Right lobe of liver (tissue), 6 donors: ENCODE results near the gene ATF4. TPM values are rescaled to one million over a fixed set of nuclear protein-coding genes. Genes with fewer than 3 reads are reported as not detected.

Experiments
- ATAC-seq, 4 donors: fragments of 200-7000 bp; cut with Tn5 transposase; one replicate each; pipeline ENCODE4 v1.9.1; 2020; ENCODE audit warnings: mild to moderate bottlenecking in 4 of 4, moderate library complexity in 4 of 4
- DNase-seq, 3 donors: peaks; one replicate each; pipeline ENCODE4 v3.0.0-alpha.2; 2020
- H3K27ac ChIP-seq, 3 donors: fragments of 200-600 bp; one replicate each; pipeline ENCODE4 v1.8.0; 2022
- H3K27me3 ChIP-seq, 2 donors: fragments of 200-600 bp; one replicate each; pipeline ENCODE4 v1.8.0; 2022
- H3K36me3 ChIP-seq, 4 donors: fragments of 200-600 bp; sonication (generic) in 1 of 4; one replicate each; pipeline versions ENCODE4 v1.5.1 to v1.8.0; 2017 to 2022; ENCODE audit warnings: control low read depth in 1 of 4
- H3K4me1 ChIP-seq, 4 donors: fragments of 200-600 bp; sonication (generic) in 1 of 4; one replicate each; pipeline versions ENCODE4 v1.5.1 to v1.8.0; 2017 to 2022; ENCODE audit warnings: control low read depth in 1 of 4
- H3K4me3 ChIP-seq, 3 donors: fragments of 200-600 bp; one replicate each; pipeline ENCODE4 v1.8.0; 2022
- H3K9me3 ChIP-seq, 4 donors: fragments of 200-600 bp; sonication (generic) in 1 of 4; one replicate each; pipeline versions ENCODE4 v1.5.1 to v1.8.0; 2017 to 2022; ENCODE audit warnings: control low read depth in 1 of 4
- POLR2A ChIP-seq: fragments of 450-650 bp; IDR thresholded peaks from one replicate; pipeline ENCODE4 v1.6.1; 2017; ENCODE audit warnings: antibody characterized with exemption, mild to moderate bottlenecking
- WGBS: methylation state at CpG from one replicate; pipeline ENCODE4 v1.1.6; 2018; ENCODE audit warnings: low coverage, low lambda C conversion rate; ENCODE audit not compliant: insufficient coverage; ENCODE audit errors: missing lambda C conversion rate; 5-methylcytosine and 5-hydroxymethylcytosine counted together
- intact Hi-C, 2 donors: fragments of 100-400 bp; cut with DNase I; formaldehyde crosslinking; loops; one replicate each; pipeline versions ENCODE4 v1.11.2 to v1.14.1; 2022
- total RNA-seq, 6 experiments: library from RNA; depleted of rRNA in 2 of 6; stranded (reverse); fragments of >200 nt in 2 of 6; fragmentation: NEBNext Ultra II Directional in 3 of 6; extraction: Animal tissue kit (Norgen Biotek cat#: 25700) in 3 of 6; gene quantifications; one replicate each; pipeline versions ENCODE4 v1.1.0 to v1.2.4, GENCODE V29; 2016 to 2023
- TF ChIP-seq, protein P1 (sequence below), 4 donors: fragments of 200-600 bp in 3 of 4; fragments of 450-650 bp in 1 of 4; IDR thresholded peaks; one replicate each; pipeline versions ENCODE4 v1.5.1 to v1.8.0; 2016 to 2022; ENCODE audit warnings: antibody characterized with exemption in 4 of 4, mild to moderate bottlenecking in 2 of 4
- donor health status: DM: no; HTN: yes; CAD: no.
- donor health status: DM: no; HTN: no; CAD: no.
- donor health status: DM: no; HTN: no; CAD: no.
- donor health status: DM: no; HTN: yes; CAD: no.
- donor health status: DM: no; HTN: yes; CAD: no.

The ATF4 gene
- total RNA-seq, 6 experiments from 2014 or later = 114 to 187 (median 157) TPM

DNA sequence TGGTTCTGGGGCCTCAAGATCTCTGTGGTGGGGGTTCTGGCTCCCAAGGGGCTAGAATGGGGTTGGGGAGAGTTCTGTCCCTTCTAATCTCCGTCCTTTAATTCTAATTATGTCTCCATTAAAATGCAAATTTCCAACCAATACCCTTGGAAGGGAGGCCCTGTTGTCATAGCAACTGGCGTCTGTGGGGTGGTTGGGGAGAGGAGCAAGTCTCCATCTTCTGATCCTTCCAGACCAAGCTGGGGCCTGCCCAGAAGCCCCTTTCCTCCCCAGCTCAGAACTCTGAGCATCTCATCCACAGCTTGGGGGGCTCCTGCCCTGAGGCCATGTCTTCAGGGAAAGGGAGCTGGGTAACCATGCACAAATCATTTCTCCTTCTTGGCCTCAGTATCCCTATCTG, 17.6 kb downstream of the ATF4 start:
- H3K9me3 ChIP-seq = no peaks in the 10 kb centered on the region
- no peak for DNase-seq
- WGBS = 55% methylated on average over 2 of the region's 2 CpGs
- H3K4me3 ChIP-seq = no peak overlapping the region
- H3K36me3 ChIP-seq = no peaks in the 10 kb centered on the region
- no peak for ATAC-seq
- peaks cover 0 to 6% (median 0%) of the 10 kb centered on the region in 4 donors for H3K4me1 ChIP-seq
- no peaks in the 10 kb centered on the region for H3K27me3 ChIP-seq
- TF ChIP-seq, protein P1, sequence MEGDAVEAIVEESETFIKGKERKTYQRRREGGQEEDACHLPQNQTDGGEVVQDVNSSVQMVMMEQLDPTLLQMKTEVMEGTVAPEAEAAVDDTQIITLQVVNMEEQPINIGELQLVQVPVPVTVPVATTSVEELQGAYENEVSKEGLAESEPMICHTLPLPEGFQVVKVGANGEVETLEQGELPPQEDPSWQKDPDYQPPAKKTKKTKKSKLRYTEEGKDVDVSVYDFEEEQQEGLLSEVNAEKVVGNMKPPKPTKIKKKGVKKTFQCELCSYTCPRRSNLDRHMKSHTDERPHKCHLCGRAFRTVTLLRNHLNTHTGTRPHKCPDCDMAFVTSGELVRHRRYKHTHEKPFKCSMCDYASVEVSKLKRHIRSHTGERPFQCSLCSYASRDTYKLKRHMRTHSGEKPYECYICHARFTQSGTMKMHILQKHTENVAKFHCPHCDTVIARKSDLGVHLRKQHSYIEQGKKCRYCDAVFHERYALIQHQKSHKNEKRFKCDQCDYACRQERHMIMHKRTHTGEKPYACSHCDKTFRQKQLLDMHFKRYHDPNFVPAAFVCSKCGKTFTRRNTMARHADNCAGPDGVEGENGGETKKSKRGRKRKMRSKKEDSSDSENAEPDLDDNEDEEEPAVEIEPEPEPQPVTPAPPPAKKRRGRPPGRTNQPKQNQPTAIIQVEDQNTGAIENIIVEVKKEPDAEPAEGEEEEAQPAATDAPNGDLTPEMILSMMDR (IDR thresholded peaks at IDR 0.05) = no peak
- TF ChIP-seq POLR2A = no peak
- H3K27ac ChIP-seq = no peak overlapping the region
- intact Hi-C loops = loop anchor here (5.0 kb wide), 1 partner anchor 489 kb away; no protein-coding TSS in a partner anchor

GRCh38 chr22:39543095-39543494, 22.7 kb downstream of the ATF4 start:
- ATAC-seq = no peak
- H3K4me1 ChIP-seq = no peaks in the 10 kb centered on the region
- no peaks in the 10 kb centered on the region for H3K36me3 ChIP-seq
- H3K9me3 ChIP-seq = no peaks in the 10 kb centered on the region
- 19% methylated on average over 11 of the region's 11 CpGs for WGBS
- H3K27ac ChIP-seq = no peak overlapping the region
- no peak for TF ChIP-seq POLR2A
- TF ChIP-seq, protein P1 (IDR thresholded peaks at IDR 0.05) = peak in 3 of 4 donors; percentile 6 to 20 (median 8)
- H3K4me3 ChIP-seq = no peak overlapping the region
- DNase-seq = no peak
- peaks cover 0 to 14% of the 10 kb centered on the region in 2 donors for H3K27me3 ChIP-seq
- intact Hi-C loops = no loop called here

DNA sequence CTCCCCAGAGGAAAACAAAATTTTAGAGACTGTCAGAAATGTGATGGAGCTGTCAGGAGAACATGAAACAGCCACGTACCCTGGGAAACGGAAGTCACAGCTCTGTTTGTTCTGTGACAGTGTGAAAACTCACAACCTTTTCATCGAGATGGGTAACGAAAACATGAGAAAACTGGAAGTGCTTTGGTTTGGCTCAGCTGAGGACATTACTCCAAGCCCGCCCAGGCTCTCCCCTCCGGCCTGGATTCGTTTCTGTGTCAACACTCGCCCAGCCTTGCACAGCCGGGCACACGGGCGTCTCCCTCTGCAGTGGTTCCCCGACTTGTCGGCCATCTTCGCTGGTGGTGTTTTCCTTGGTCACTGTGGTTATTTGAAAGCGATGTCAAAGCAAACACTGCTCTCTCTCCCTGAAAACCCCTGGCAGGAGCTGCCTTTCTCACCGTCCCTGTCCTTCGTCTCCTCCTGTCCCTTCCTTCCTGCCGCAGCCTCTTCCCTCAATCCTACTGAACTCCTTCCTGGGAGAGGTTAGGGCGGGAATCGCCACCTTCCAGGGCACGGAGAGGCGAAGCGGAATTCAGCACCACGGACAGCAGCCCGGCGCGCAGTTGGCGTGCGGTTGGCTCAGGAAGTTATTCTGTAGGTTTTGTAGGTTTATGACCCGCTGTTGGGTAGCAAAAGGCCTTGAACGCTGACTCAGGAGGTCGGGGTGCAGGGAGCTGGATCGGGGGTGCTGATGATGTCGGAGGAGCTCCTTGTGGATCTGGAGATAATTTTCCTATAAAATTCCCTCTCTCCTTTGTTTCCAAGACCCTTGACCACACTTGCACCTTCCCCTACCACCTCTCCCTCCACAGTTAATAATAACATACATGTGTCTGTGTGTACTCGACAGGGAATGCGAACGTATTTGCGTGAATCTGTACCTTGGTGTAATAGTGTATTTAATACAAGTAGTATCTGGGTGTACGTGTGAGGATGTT, 25.3 kb downstream of the ATF4 start:
- H3K9me3 ChIP-seq = no peaks in the 10 kb centered on the region
- 21% methylated on average over 33 of the region's 39 CpGs for WGBS
- H3K27ac ChIP-seq = no peak overlapping the region
- H3K4me1 ChIP-seq = no peaks in the 10 kb centered on the region
- ATAC-seq (peak; percentile 26 to 66 (median 38)), DNase-seq (no peak)
- TF ChIP-seq POLR2A = no peak
- H3K27me3 ChIP-seq = peaks cover 0 to 14% of the 10 kb centered on the region in 2 donors
- H3K36me3 ChIP-seq = no peaks in the 10 kb centered on the region
- intact Hi-C loops = no loop called here
- no peak overlapping the region for H3K4me3 ChIP-seq

- Histone ChIP-seq H3K4me3 (no peak overlapping the region), H3K27ac (no peak overlapping the region), H3K9me3 (no peaks in the 10 kb centered on the region), H3K4me1 (no peaks in the 10 kb centered on the region), H3K36me3 (no peaks in the 10 kb centered on the region), H3K27me3 (peaks cover 0 to 14% of the 10 kb centered on the region in 2 donors)
- intact Hi-C loops = no loop called here
- no peak for DNase-seq
- no peak for TF ChIP-seq POLR2A
- ATAC-seq = no peak
- 31% methylated on average over 3 of the region's 5 CpGs for WGBS
Measured at GRCh38 chr22:39546889-39547586, 26.7 kb downstream of the ATF4 start.

- Histone ChIP-seq H3K36me3 (no peaks in the 10 kb centered on the region), H3K27me3 (peaks cover 0 to 14% of the 10 kb centered on the region in 2 donors), H3K4me3 (no peak overlapping the region), H3K27ac (no peak overlapping the region), H3K4me1 (no peaks in the 10 kb centered on the region), H3K9me3 (no peaks in the 10 kb centered on the region)
- no peak for TF ChIP-seq POLR2A
- TF ChIP-seq, protein P1 (IDR thresholded peaks at IDR 0.05) = no peak
- 23% methylated on average over 2 of the region's 2 CpGs for WGBS
- intact Hi-C loops = no loop called here
- DNase-seq (no peak), ATAC-seq (no peak)
Measured at GRCh38 chr22:39547587-39547947, 27.2 kb downstream of the ATF4 start.
